Measurements from ENCODE around the gene SPHKAP.
"Not testable (repeated sequence)": the region's sequence is repeated elsewhere in the genome, so short reads cannot be mapped to it uniquely, and the experiment has no call there.

SPHKAP gene

GRCh38 chr2:228094377-228094921, 87.0 kb downstream of the SPHKAP start:
- DNase-seq (ENCODE audit: low read depth in 2 of 2): no peak

- no peak for DNase-seq (ENCODE audit: low read depth in 2 of 2)
These were observed 89.4 kb downstream of the SPHKAP start for GRCh38 chr2:228092056-228092455.

GRCh38 chr2:228086561-228086960, 94.9 kb downstream of the SPHKAP start:
- no peak for DNase-seq (ENCODE audit: low read depth in 2 of 2)

- DNase-seq (ENCODE audit: low read depth in 2 of 2): no peak
These were observed 96.8 kb downstream of the SPHKAP start for GRCh38 chr2:228084717-228085116.

GRCh38 chr2:228083131-228083530, 98.4 kb downstream of the SPHKAP start:
- no peak for DNase-seq (ENCODE audit: low read depth in 2 of 2)

- no peak for DNase-seq (ENCODE audit: low read depth in 2 of 2)
These were observed 98.9 kb downstream of the SPHKAP start for GRCh38 chr2:228082571-228082970.

GRCh38 chr2:228079194-228079593, 102.3 kb downstream of the SPHKAP start:
- no peak for DNase-seq (ENCODE audit: low read depth in 2 of 2)

- not testable (repeated sequence) for DNase-seq (ENCODE audit: low read depth in 2 of 2)
These were observed 104.8 kb downstream of the SPHKAP start for GRCh38 chr2:228076695-228077094.

- no peak for DNase-seq (ENCODE audit: low read depth in 2 of 2)
These were observed 108.8 kb downstream of the SPHKAP start for GRCh38 chr2:228072669-228073068.

GRCh38 chr2:228067309-228067708, 114.2 kb downstream of the SPHKAP start:
- no peak for DNase-seq (ENCODE audit: low read depth in 2 of 2)

- DNase-seq (ENCODE audit: low read depth in 2 of 2): no peak
These were observed 115.2 kb downstream of the SPHKAP start for GRCh38 chr2:228066126-228066798.

GRCh38 chr2:228065686-228066085, 115.8 kb downstream of the SPHKAP start:
- no peak for DNase-seq (ENCODE audit: low read depth in 2 of 2)

GRCh38 chr2:228064796-228065315, 116.6 kb downstream of the SPHKAP start:
- no peak for DNase-seq (ENCODE audit: low read depth in 2 of 2)

GRCh38 chr2:228064024-228064423, 117.5 kb downstream of the SPHKAP start:
- no peak for DNase-seq (ENCODE audit: low read depth in 2 of 2)

GRCh38 chr2:228063558-228063957, 117.9 kb downstream of the SPHKAP start:
- no peak for DNase-seq (ENCODE audit: low read depth in 2 of 2)

- no peak for DNase-seq (ENCODE audit: low read depth in 2 of 2)
These were observed 121.8 kb downstream of the SPHKAP start for GRCh38 chr2:228059735-228060134.

GRCh38 chr2:228056293-228057097, 125.0 kb downstream of the SPHKAP start:
- no peak for DNase-seq (ENCODE audit: low read depth in 2 of 2)

GRCh38 chr2:228048838-228049490, 132.5 kb downstream of the SPHKAP start:
- no peak for DNase-seq (ENCODE audit: low read depth in 2 of 2)

- no peak for DNase-seq (ENCODE audit: low read depth in 2 of 2)
These were observed 140.5 kb downstream of the SPHKAP start for GRCh38 chr2:228040995-228041394.

- DNase-seq (ENCODE audit: low read depth in 2 of 2): no peak
These were observed 141.5 kb downstream of the SPHKAP start for GRCh38 chr2:228039752-228040534.

- no peak for DNase-seq (ENCODE audit: low read depth in 2 of 2)
These were observed 142.5 kb downstream of the SPHKAP start for GRCh38 chr2:228038967-228039366.

Measured in stimulated activated CD8-positive, alpha-beta memory T cell treated with anti-CD3 and anti-CD28 coated beads, Interleukin-15, amount 100 ng/mL, for 48 hours (primary cell).